SK-N-SH (cell line): ENCODE data around the gene TUBA1A. TPM values are rescaled to one million over a fixed set of nuclear protein-coding genes. Genes with fewer than 3 reads are reported as not detected.

Experiments
- CTCF ChIA-PET: fragments of 300-600, 350-600 bp; formaldehyde crosslinking; extraction: SDS; loops from one replicate; lab custom pipeline; 2021; lab: Yijun Ruan, JAX
- POLR2A ChIA-PET: fragments of 350-600 bp; sonication (Branson Sonifier 250); formaldehyde crosslinking; extraction: SDS; loops from one replicate; lab custom pipeline; 2020; ENCODE audit warnings: antibody characterized with exemption, inconsistent platforms; lab: Yijun Ruan, JAX
- DNase-seq: peaks from one replicate; pipeline ENCODE4 v3.0.0; 2012
- H2AFZ ChIP-seq: fragments of 200-600 bp; sonication (generic); 2 replicates; pipeline ENCODE4 v1.8.1; 2016; ENCODE audit warnings: antibody characterized with exemption, mild to moderate bottlenecking, low read depth
- H3F3A ChIP-seq: fragments of 200-600 bp; sonication (generic); replicated peaks from 2 replicates; pipeline ENCODE3; 2016; ENCODE audit warnings: antibody characterized with exemption, mild to moderate bottlenecking; ENCODE audit not compliant: insufficient read depth
- H3K27ac ChIP-seq, 2 experiments: fragments of 200-500 bp in 1 of 2; fragments of 200-600 bp in 1 of 2; sonication (Bioruptor generic) in 1 of 2; sonication (generic), shearing (Covaris generic) in 1 of 2; 2 replicates each; pipeline versions ENCODE4 v1.5.1 to v1.6.1; 2014 to 2016; ENCODE audit warnings: low read depth in 2 of 2, inconsistent platforms in 1 of 2, low read length in 1 of 2, mild to moderate bottlenecking in 1 of 2, mixed read lengths in 1 of 2
- H3K27me3 ChIP-seq: fragments of 200-600 bp; sonication (generic), shearing (Covaris generic); 2 replicates; pipeline ENCODE4 v1.6.1; 2016; ENCODE audit warnings: mixed run types; ENCODE audit not compliant: insufficient read depth
- H3K36me3 ChIP-seq, 2 experiments: fragments of 200-500 bp in 1 of 2; fragments of 200-600 bp in 1 of 2; sonication (Bioruptor generic) in 1 of 2; sonication (generic) in 1 of 2; replicated peaks in 1 of 2; 2 replicates each; pipeline versions ENCODE3 to v1.5.1; 2014 to 2016; ENCODE audit warnings: low read length in 1 of 2, mild to moderate bottlenecking in 1 of 2; ENCODE audit not compliant: insufficient read depth in 2 of 2, control insufficient read depth in 1 of 2
- H3K4me1 ChIP-seq, 2 experiments: fragments of 200-500 bp in 1 of 2; fragments of 200-600 bp in 1 of 2; sonication (Bioruptor generic) in 1 of 2; sonication (generic), shearing (Covaris generic) in 1 of 2; 2 replicates each; pipeline versions ENCODE4 v1.5.1 to v1.6.1; 2014 to 2016; ENCODE audit warnings: low read depth in 1 of 2, low read length in 1 of 2, mixed run types in 1 of 2; ENCODE audit not compliant: insufficient read depth in 2 of 2, control insufficient read depth in 1 of 2
- H3K4me2 ChIP-seq: fragments of 200-600 bp; sonication (generic), shearing (Covaris generic); 2 replicates; pipeline ENCODE4 v1.6.1; 2017; ENCODE audit warnings: mixed run types
- H3K4me3 ChIP-seq, 2 experiments: fragments of 200-500 bp in 1 of 2; fragments of 200-600 bp in 1 of 2; sonication (Bioruptor generic) in 1 of 2; sonication (generic), shearing (Covaris generic) in 1 of 2; 2 replicates each; pipeline versions ENCODE4 v1.5.1 to v1.8.1; 2014 to 2016; ENCODE audit warnings: low read depth in 2 of 2, inconsistent platforms in 1 of 2, low read length in 1 of 2, mild to moderate bottlenecking in 1 of 2, mixed read lengths in 1 of 2, moderate library complexity in 1 of 2
- H3K79me2 ChIP-seq: fragments of 200-600 bp; sonication (generic); 2 replicates; pipeline ENCODE4 v1.8.1; 2017; ENCODE audit warnings: mild to moderate bottlenecking; ENCODE audit not compliant: insufficient read depth
- H3K9ac ChIP-seq: fragments of 200-600 bp; sonication (generic); 2 replicates; pipeline ENCODE4 v1.6.1; 2017; ENCODE audit warnings: mixed run types
- H3K9me2 ChIP-seq: fragments of 200-600 bp; sonication (generic); 2 replicates; pipeline ENCODE4 v1.6.1; 2017; ENCODE audit warnings: mixed run types
- H3K9me3 ChIP-seq: fragments of 200-600 bp; sonication (generic); 2 replicates; pipeline ENCODE4 v1.6.1; 2017; ENCODE audit warnings: mixed run types, mild to moderate bottlenecking, moderate library complexity
- H4K20me1 ChIP-seq: fragments of 200-600 bp; sonication (generic); 2 replicates; pipeline ENCODE4 v1.6.1; 2017; ENCODE audit warnings: mild to moderate bottlenecking, mixed run types; ENCODE audit not compliant: insufficient read depth
- EP300 ChIP-seq, 2 experiments: IDR thresholded peaks; 2 replicates each; pipeline versions ENCODE4 v1.4.0 to v1.6.1; 2012; ENCODE audit warnings: borderline replicate concordance in 1 of 2, low read depth in 1 of 2, low read length in 1 of 2
- EZH2phosphoT487 ChIP-seq: fragments of 200-600 bp; sonication (generic); IDR thresholded peaks from 2 replicates; pipeline ENCODE4 v1.6.1; 2017; ENCODE audit warnings: low read depth, mixed run types, mild to moderate bottlenecking, antibody characterized with exemption, moderate library complexity, borderline replicate concordance
- FOXJ3 ChIP-seq: sonication (generic); formaldehyde crosslinking; IDR thresholded peaks from 2 replicates; pipeline ENCODE4 v1.5.1; 2020; ENCODE audit warnings: mild to moderate bottlenecking, missing genetic modification reagents
- GATA2 ChIP-seq: sonication (generic); formaldehyde crosslinking; IDR thresholded peaks from 2 replicates; pipeline ENCODE4 v1.5.0; 2020; ENCODE audit warnings: mild to moderate bottlenecking, missing genetic modification reagents
- JUND ChIP-seq: IDR thresholded peaks from 2 replicates; pipeline ENCODE4 v1.4.0; 2012
- MEF2A ChIP-seq: IDR thresholded peaks from 2 replicates; pipeline ENCODE4 v1.4.0; 2012; ENCODE audit warnings: low read depth, borderline replicate concordance
- NFIC ChIP-seq: IDR thresholded peaks from 2 replicates; pipeline ENCODE4 v1.4.0; 2012; ENCODE audit warnings: borderline replicate concordance
- NRF1 ChIP-seq: IDR thresholded peaks from 2 replicates; pipeline ENCODE4 v1.6.1; 2012; ENCODE audit warnings: low read depth, mild to moderate bottlenecking, low read length
- POLR2AphosphoS5 ChIP-seq: IDR thresholded peaks from 2 replicates; pipeline ENCODE4 v1.6.1; 2012; ENCODE audit warnings: low read depth, low read length
- RFX5 ChIP-seq: IDR thresholded peaks from 2 replicates; pipeline ENCODE4 v1.6.1; 2012; ENCODE audit warnings: mild to moderate bottlenecking, improper control_type of control experiment, low read length
- RXRA ChIP-seq: IDR thresholded peaks from 2 replicates; pipeline ENCODE4 v1.4.0; 2012; ENCODE audit warnings: low read depth, mild to moderate bottlenecking, borderline replicate concordance
- TCF12 ChIP-seq: IDR thresholded peaks from 2 replicates; pipeline ENCODE4 v1.4.0; 2012
- WGBS: methylation state at CpG from one replicate; pipeline ENCODE4 v1.1.6; 2017; ENCODE audit warnings: low lambda C conversion rate; 5-methylcytosine and 5-hydroxymethylcytosine counted together
- polyA plus RNA-seq, 3 experiments: library from polyadenylated mRNA; depleted of rRNA; stranded (reverse); fragments of >200 nt; gene quantifications; 2 replicates each; pipeline ENCODE4 v1.2.3, GENCODE V29; 2012
- TF ChIP-seq, protein P1 (sequence below): IDR thresholded peaks from 2 replicates; pipeline ENCODE4 v1.4.0; 2012; ENCODE audit warnings: low read depth, borderline replicate concordance
- TF ChIP-seq, protein P2 (sequence below): IDR thresholded peaks from 2 replicates; pipeline ENCODE4; 2012
- TF ChIP-seq, protein P3 (sequence below): IDR thresholded peaks from 2 replicates; pipeline ENCODE4 v1.6.1; 2012; ENCODE audit warnings: mild to moderate bottlenecking, low read depth, low read length, moderate library complexity
- TF ChIP-seq, protein P4 (sequence below): fragments of 150-350 bp; IDR thresholded peaks from 2 replicates; pipeline ENCODE4 v1.6.1; 2016; ENCODE audit warnings: mild to moderate bottlenecking, low read depth, low read length
- TF ChIP-seq, protein P5 (sequence below): fragments of 200-600 bp; sonication (generic); IDR thresholded peaks from 2 replicates; pipeline ENCODE4 v1.6.1; 2017; ENCODE audit warnings: antibody characterized with exemption, mild to moderate bottlenecking, moderate library complexity

TUBA1A gene
- polyA plus RNA-seq, 1 of the 3 experiments (the other 2 are of a cell fraction), result 1,427 TPM

DNA sequence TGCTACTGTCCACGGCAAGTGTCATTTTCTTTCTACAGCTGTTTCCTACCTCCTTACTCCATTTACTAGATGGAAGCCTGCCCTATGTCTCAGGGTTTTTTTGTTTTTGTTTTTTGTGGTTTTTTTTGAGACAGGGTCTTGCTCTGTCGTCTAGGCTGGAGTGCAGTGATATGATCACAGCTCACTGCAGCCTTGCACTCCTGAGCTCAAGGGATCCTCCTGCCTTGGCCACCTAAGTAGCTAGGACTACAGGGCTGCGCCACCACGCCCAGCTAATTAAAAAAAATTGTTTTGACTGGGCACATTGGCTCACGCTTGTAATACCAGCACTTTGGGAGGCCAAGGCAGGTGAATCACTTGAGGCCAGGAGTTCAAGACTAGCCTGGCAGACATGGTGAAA, 14.7 kb downstream of the TUBA1A start:
- no peak for DNase-seq
- CTCF ChIA-PET, result interaction anchor here (0.9 to 1.3 kb wide), 3 partner anchors 10 to 86 kb away, joined by 3 to 4 read pairs (median 3); no protein-coding TSS in a partner anchor
- no peak overlapping the region for H3K27ac ChIP-seq
- no peak overlapping the region for H3K4me3 ChIP-seq
- H2AFZ ChIP-seq, result no peak overlapping the region
- no peaks in the 10 kb centered on the region for H3K9me2 ChIP-seq
- no peaks in the 10 kb centered on the region for H3K27me3 ChIP-seq
- POLR2A ChIA-PET, result no interaction called here
- no peaks in the 10 kb centered on the region for H3K36me3 ChIP-seq
- H4K20me1 ChIP-seq, result no peaks in the 10 kb centered on the region
- H3K79me2 ChIP-seq, result no peaks in the 10 kb centered on the region
- H3K9ac ChIP-seq, result no peak overlapping the region
- H3K4me2 ChIP-seq, result no peak overlapping the region
- WGBS, result 78% methylated on average over 5 of the region's 5 CpGs
- no peaks in the 10 kb centered on the region for H3K9me3 ChIP-seq
- no peaks in the 10 kb centered on the region for H3K4me1 ChIP-seq
- TF ChIP-seq, protein P1, sequence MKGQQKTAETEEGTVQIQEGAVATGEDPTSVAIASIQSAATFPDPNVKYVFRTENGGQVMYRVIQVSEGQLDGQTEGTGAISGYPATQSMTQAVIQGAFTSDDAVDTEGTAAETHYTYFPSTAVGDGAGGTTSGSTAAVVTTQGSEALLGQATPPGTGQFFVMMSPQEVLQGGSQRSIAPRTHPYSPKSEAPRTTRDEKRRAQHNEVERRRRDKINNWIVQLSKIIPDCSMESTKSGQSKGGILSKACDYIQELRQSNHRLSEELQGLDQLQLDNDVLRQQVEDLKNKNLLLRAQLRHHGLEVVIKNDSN, result no peak
- no peak for TF ChIP-seq RFX5
- TF ChIP-seq, protein P2, sequence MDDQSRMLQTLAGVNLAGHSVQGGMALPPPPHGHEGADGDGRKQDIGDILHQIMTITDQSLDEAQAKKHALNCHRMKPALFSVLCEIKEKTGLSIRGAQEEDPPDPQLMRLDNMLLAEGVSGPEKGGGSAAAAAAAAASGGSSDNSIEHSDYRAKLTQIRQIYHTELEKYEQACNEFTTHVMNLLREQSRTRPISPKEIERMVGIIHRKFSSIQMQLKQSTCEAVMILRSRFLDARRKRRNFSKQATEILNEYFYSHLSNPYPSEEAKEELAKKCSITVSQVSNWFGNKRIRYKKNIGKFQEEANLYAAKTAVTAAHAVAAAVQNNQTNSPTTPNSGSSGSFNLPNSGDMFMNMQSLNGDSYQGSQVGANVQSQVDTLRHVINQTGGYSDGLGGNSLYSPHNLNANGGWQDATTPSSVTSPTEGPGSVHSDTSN, result no peak
- TF ChIP-seq EZH2phosphoT487, result no peak
- TF ChIP-seq NFIC, result no peak
- no peak for TF ChIP-seq EP300 (IDR thresholded peaks at IDR 0.05; ENCODE audit: borderline replicate concordance in 1 of 2, low read depth in 1 of 2, low read length in 1 of 2)
- no peak for TF ChIP-seq FOXJ3 (CRISPR knock-in tag)
- no peak for TF ChIP-seq NRF1
- no peak for TF ChIP-seq RXRA
- TF ChIP-seq TCF12, result no peak
- no peak for TF ChIP-seq MEF2A
- TF ChIP-seq, protein P3, sequence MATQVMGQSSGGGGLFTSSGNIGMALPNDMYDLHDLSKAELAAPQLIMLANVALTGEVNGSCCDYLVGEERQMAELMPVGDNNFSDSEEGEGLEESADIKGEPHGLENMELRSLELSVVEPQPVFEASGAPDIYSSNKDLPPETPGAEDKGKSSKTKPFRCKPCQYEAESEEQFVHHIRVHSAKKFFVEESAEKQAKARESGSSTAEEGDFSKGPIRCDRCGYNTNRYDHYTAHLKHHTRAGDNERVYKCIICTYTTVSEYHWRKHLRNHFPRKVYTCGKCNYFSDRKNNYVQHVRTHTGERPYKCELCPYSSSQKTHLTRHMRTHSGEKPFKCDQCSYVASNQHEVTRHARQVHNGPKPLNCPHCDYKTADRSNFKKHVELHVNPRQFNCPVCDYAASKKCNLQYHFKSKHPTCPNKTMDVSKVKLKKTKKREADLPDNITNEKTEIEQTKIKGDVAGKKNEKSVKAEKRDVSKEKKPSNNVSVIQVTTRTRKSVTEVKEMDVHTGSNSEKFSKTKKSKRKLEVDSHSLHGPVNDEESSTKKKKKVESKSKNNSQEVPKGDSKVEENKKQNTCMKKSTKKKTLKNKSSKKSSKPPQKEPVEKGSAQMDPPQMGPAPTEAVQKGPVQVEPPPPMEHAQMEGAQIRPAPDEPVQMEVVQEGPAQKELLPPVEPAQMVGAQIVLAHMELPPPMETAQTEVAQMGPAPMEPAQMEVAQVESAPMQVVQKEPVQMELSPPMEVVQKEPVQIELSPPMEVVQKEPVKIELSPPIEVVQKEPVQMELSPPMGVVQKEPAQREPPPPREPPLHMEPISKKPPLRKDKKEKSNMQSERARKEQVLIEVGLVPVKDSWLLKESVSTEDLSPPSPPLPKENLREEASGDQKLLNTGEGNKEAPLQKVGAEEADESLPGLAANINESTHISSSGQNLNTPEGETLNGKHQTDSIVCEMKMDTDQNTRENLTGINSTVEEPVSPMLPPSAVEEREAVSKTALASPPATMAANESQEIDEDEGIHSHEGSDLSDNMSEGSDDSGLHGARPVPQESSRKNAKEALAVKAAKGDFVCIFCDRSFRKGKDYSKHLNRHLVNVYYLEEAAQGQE, result no peak
- no peak for TF ChIP-seq GATA2 (CRISPR knock-in tag)
- no peak for TF ChIP-seq JUND
- TF ChIP-seq, protein P4, sequence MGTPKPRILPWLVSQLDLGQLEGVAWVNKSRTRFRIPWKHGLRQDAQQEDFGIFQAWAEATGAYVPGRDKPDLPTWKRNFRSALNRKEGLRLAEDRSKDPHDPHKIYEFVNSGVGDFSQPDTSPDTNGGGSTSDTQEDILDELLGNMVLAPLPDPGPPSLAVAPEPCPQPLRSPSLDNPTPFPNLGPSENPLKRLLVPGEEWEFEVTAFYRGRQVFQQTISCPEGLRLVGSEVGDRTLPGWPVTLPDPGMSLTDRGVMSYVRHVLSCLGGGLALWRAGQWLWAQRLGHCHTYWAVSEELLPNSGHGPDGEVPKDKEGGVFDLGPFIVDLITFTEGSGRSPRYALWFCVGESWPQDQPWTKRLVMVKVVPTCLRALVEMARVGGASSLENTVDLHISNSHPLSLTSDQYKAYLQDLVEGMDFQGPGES, result no peak
- no peak for TF ChIP-seq POLR2AphosphoS5
- TF ChIP-seq, protein P5, sequence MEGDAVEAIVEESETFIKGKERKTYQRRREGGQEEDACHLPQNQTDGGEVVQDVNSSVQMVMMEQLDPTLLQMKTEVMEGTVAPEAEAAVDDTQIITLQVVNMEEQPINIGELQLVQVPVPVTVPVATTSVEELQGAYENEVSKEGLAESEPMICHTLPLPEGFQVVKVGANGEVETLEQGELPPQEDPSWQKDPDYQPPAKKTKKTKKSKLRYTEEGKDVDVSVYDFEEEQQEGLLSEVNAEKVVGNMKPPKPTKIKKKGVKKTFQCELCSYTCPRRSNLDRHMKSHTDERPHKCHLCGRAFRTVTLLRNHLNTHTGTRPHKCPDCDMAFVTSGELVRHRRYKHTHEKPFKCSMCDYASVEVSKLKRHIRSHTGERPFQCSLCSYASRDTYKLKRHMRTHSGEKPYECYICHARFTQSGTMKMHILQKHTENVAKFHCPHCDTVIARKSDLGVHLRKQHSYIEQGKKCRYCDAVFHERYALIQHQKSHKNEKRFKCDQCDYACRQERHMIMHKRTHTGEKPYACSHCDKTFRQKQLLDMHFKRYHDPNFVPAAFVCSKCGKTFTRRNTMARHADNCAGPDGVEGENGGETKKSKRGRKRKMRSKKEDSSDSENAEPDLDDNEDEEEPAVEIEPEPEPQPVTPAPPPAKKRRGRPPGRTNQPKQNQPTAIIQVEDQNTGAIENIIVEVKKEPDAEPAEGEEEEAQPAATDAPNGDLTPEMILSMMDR, result no peak
- peaks cover 4% of the 10 kb centered on the region for H3F3A ChIP-seq
